GM21528 (cell line): Measurements from ENCODE around the gene MEF2A.
"Not testable (repeated sequence)": the region's sequence is repeated elsewhere in the genome, so short reads cannot be mapped to it uniquely, and the experiment has no call there.

Source experiments
- ATAC-seq: cut with Tn5 transposase; IDR thresholded peaks from one replicate; pipeline ENCODE4 v1.9.1; 2021; ENCODE audit warnings: mild to moderate bottlenecking, moderate library complexity; ENCODE audit not compliant: unreplicated experiment, low FRiP score

The MEF2A gene

GRCh38 chr15:99565299-99566156, at the start of gene MEF2A:
Gene MEF2A (plus strand): TSS chr15:99565984. CDS start chr15:99633120, 67,136 bp downstream.
- ATAC-seq: peak; percentile 47

GRCh38 chr15:99518191-99518590, 47.6 kb upstream of the MEF2A start:
- no peak for ATAC-seq

GRCh38 chr15:99519366-99519765, 46.4 kb upstream of the MEF2A start:
- not testable (repeated sequence) for ATAC-seq

GRCh38 chr15:99522288-99522687, 43.5 kb upstream of the MEF2A start:
- ATAC-seq: peak; percentile 50

- ATAC-seq: no peak
Observed at GRCh38 chr15:99526176-99526575, 39.6 kb upstream of the MEF2A start.

- ATAC-seq: no peak
Observed at GRCh38 chr15:99526671-99527070, 39.1 kb upstream of the MEF2A start.

GRCh38 chr15:99536422-99537040, 29.3 kb upstream of the MEF2A start:
- ATAC-seq: no peak

GRCh38 chr15:99537344-99537743, 28.4 kb upstream of the MEF2A start:
- no peak for ATAC-seq

GRCh38 chr15:99538261-99538660, 27.5 kb upstream of the MEF2A start:
- no peak for ATAC-seq

GRCh38 chr15:99542828-99543227, 23.0 kb upstream of the MEF2A start:
- no peak for ATAC-seq

- no peak for ATAC-seq
Observed at GRCh38 chr15:99545605-99546004, 20.2 kb upstream of the MEF2A start.

- ATAC-seq: no peak
Observed at GRCh38 chr15:99546441-99547100, 19.2 kb upstream of the MEF2A start.

GRCh38 chr15:99547517-99547916, 18.3 kb upstream of the MEF2A start:
- ATAC-seq: no peak

GRCh38 chr15:99550077-99550476, 15.7 kb upstream of the MEF2A start:
- ATAC-seq: no peak

GRCh38 chr15:99552111-99552510, 13.7 kb upstream of the MEF2A start:
- no peak for ATAC-seq

- ATAC-seq: no peak
Observed at GRCh38 chr15:99554880-99555488, 10.8 kb upstream of the MEF2A start.

- no peak for ATAC-seq
Observed at GRCh38 chr15:99556011-99556410, 9.8 kb upstream of the MEF2A start.

GRCh38 chr15:99556578-99556977, 9.2 kb upstream of the MEF2A start:
- ATAC-seq: no peak

GRCh38 chr15:99558084-99558483, 7.7 kb upstream of the MEF2A start:
- no peak for ATAC-seq

GRCh38 chr15:99558571-99558970, 7.2 kb upstream of the MEF2A start:
- ATAC-seq: no peak
